ENCODE results near the gene SP6. TPM values are rescaled to one million over a fixed set of nuclear protein-coding genes. Genes with fewer than 3 reads are reported as not detected.
A peak's percentile ranks its signal among the peaks of the same experiment; 100 is the strongest.

SP6 gene
- total RNA-seq, 1 experiment from 2014 or later, result 10.8 TPM

GRCh38 chr17:47810200-47810821 is 40.7 kb downstream of the SP6 start:
- Histone ChIP-seq H3K4me3 (replicated peaks in 1 of 2; ENCODE audit: low read depth in 1 of 2, low read length in 2 of 2) (peak overlapping the region in 1 of 2 experiments; percentile 7; a peak in 2 of 4 replicates), H3K9me3 (ENCODE audit: control insufficient read depth in 1 of 2, insufficient read depth in 1 of 2, low read depth in 1 of 2, low read length in 2 of 2) (no peaks in the 10 kb centered on the region), H3K27ac (ENCODE audit: low read depth, low read length) (peak overlapping the region; percentile 53), H3K9me2 (ENCODE audit: insufficient read depth) (no peaks in the 10 kb centered on the region), H3K9ac (ENCODE audit: low read length) (peak overlapping the region; percentile 49), H2AFZ (ENCODE audit: low read depth, low read length, poor library complexity, severe bottlenecking) (no peak overlapping the region), H3K79me2 (ENCODE audit: insufficient read depth, low read length) (no peaks in the 10 kb centered on the region), H3K4me1 (ENCODE audit: control insufficient read depth in 1 of 2, insufficient read depth in 2 of 2, low read length in 2 of 2) (peaks cover 25 to 32% of the 10 kb centered on the region in 2 experiments), H3K27me3 (ENCODE audit: insufficient read depth, low read length) (no peaks in the 10 kb centered on the region), H3K4me2 (ENCODE audit: low read length) (peak overlapping the region; percentile 54), H3K36me3 (ENCODE audit: control insufficient read depth in 1 of 2, insufficient read depth in 2 of 2, low read length in 2 of 2) (peaks cover 11% of the 10 kb centered on the region in 2 experiments; a peak in 2 of 4 replicates), H4K20me1 (ENCODE audit: insufficient read depth) (no peaks in the 10 kb centered on the region)
- BruUV-seq (replicated peaks), result no TSS peak
- intact Hi-C loops (cut with micrococcal nuclease), result no loop called here
- peak; percentile 93 for DNase-seq (ENCODE audit: low read depth, low spot score)
- peak; percentile 92 for ATAC-seq
- no peak for TF ChIP-seq ATF3 (IDR thresholded peaks at IDR 0.05)
- no peak for TF ChIP-seq ZBTB33 (IDR thresholded peaks at IDR 0.05; ENCODE audit: extremely low read depth, insufficient replicate concordance, low read length)
- TF ChIP-seq EGR1 (IDR thresholded peaks at IDR 0.05; ENCODE audit: low read depth), result no peak
- peak; percentile 88 for TF ChIP-seq FOSL1 (IDR thresholded peaks at IDR 0.05; ENCODE audit: low read depth)
- TF ChIP-seq POLR2AphosphoS5 (IDR thresholded peaks at IDR 0.05; ENCODE audit: low read depth, low read length), result peak; percentile 35; the same call in 1 of the 2 replicates
- TF ChIP-seq ZFX (IDR thresholded peaks at IDR 0.05), result no peak
- peak; percentile 54 for TF ChIP-seq TCF7L2 (IDR thresholded peaks at IDR 0.05; ENCODE audit: borderline replicate concordance, extremely low read depth, insufficient read depth, insufficient read length)
- no peak for TF ChIP-seq ZNF274 (IDR thresholded peaks at IDR 0.05; ENCODE audit: low read depth, low read length)
- no peak for TF ChIP-seq POLR2A (IDR thresholded peaks at IDR 0.05; ENCODE audit: borderline replicate concordance, extremely low read depth, insufficient read depth, insufficient read length)
- no peak for TF ChIP-seq EZH2 (IDR thresholded peaks at IDR 0.05)
- no peak; the same call in 1 of the 2 replicates for TF ChIP-seq CBX3 (IDR thresholded peaks at IDR 0.05; ENCODE audit: low read depth)
- TF ChIP-seq YY1 (IDR thresholded peaks at IDR 0.05; ENCODE audit: extremely low read depth, insufficient replicate concordance, low read depth, low read length), result no peak
- TF ChIP-seq JUND (IDR thresholded peaks at IDR 0.05), result peak; percentile 92
- no peak for TF ChIP-seq EZH2phosphoT487 (IDR thresholded peaks at IDR 0.05; ENCODE audit: borderline replicate concordance)
- ChIA-PET CTCF (interaction anchor here (0.7 to 1.0 kb wide), 4 partner anchors 21 to 111 kb away, joined by 3 read pairs; partner anchors contain the start of genes LRRC46, MRPL10 and SCRN2), POLR2A (interaction anchor here (0.9 kb wide), 1 partner anchor 31 kb away, joined by 3 read pairs; the partner anchor contains the start of gene SCRN2), RAD21 (ENCODE audit: low non-redundant PET in 1 of 2, low total read pairs in 2 of 2, uncharacterized antibody in 2 of 2, unreplicated experiment in 2 of 2) (no interaction called here)

All from HCT116 (cell line).